Measurements from ENCODE around the gene NUDT4. TPM values are rescaled to one million over a fixed set of nuclear protein-coding genes. Genes with fewer than 3 reads are reported as not detected.
"Not testable (repeated sequence)": the region's sequence is repeated elsewhere in the genome, so short reads cannot be mapped to it uniquely, and the experiment has no call there.

Gene NUDT4
- total RNA-seq, 1 experiment from 2014 or later: 38.3 TPM

DNA sequence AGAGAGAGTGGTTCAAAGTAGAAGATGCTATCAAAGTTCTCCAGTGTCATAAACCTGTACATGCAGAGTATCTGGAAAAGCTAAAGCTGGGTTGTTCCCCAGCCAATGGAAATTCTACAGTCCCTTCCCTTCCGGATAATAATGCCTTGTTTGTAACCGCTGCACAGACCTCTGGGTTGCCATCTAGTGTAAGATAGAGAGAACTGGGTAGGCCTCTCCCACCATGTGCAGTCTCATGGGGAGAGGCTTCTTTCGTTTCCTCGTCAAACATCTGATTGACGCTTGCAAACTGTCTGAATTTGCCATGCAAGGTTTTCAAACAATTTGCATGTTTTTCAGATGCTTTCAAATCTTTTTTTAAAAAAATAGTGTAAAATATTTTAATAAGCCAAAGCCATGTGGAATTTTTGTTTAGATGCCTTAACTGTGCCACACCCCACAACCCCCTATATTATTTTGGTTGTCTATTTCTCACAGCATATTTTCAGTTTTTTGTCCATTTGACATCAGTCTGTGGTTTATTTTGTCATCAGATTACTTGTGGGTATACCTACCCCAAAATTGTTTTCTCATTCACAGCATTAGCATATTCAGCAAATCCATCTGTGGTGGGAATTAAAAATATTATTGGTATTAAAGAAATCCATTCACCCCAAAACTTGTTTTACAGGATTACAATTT lies 21.6 kb downstream of the NUDT4 start:
- DNase-seq (ENCODE audit: low read depth): not testable (repeated sequence)

DNA sequence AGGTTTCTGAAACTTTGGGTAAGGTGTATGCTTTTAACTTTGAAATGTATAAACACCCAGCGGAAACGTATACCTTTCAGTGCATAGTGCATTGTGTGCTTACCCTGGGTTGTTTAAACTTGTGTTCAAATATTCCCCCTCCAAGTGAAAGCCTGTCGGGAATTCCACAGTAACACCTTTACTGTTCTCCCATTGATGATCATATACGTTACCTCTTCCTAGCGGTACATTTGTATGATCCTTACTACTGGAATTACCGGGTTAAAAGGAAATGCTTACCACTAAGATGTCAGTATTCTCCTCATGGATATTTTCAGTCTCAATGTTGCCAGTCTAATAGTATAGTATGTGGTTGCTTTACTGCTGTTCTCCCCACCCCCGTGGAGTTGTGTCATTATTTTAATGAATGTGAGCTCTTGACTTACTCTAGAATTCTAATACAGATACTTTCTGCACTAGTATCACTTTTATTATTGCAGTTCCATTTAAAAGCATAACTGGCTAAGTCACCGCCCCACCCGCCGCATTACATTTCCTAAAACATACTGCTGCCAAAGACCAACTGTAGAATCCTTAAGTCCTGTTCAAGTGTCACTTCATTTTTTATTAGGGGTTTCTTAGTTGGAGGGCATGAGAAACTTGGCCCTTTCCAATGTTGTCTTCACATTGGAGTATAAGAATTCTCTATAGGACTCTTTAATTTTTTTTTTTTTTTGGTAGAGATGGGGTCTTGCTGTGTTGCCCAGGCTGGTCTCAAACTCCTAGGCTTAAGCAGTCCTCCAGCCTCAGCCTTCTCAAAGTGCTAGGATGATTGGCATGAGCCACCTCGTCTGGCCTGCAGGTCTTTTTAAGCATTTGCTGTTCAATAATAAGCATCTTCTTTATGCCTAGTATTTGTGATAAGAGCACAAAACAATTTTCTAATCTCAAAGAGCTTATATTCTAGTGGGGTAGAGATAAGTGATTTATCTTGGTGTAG lies 24.9 kb downstream of the NUDT4 start:
- DNase-seq (ENCODE audit: low read depth): no peak

DNA sequence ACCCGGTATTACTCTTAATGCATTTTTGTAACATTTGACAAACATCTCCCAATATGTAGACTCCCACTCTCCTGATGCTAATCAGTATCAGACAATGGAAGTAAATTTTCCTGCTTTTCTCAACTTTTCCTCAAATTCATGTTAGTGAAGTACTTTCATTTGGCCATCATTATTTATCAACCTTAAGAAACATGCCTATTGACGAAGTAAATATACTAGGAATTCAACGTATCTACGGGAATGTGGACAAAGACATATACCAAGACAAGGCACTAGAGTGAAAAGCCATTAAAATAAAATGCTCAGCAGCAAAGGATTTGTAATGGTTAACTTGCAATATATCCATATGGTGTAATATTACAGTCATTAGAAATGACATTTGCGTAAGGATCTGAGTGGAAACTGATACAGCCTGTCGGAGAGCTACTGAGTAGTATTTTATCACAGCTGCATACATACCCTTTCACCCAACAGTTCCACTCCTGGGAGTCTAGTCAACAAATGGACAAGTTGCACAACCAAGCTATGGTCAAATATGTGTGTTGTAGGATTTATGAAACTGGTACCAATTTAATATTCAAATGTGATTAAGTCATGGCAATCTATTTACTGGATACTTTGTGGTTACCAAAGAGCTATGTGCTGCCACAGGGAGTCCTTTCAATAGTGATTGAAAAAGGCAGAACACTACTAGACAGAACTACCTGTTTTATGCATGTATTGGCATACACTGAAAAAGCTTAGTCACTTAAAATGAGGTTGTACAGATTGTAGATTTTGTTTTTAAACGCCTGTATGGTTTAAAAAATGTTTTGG lies 26.5 kb downstream of the NUDT4 start:
- peak; percentile 30 for DNase-seq (ENCODE audit: low read depth)

DNA sequence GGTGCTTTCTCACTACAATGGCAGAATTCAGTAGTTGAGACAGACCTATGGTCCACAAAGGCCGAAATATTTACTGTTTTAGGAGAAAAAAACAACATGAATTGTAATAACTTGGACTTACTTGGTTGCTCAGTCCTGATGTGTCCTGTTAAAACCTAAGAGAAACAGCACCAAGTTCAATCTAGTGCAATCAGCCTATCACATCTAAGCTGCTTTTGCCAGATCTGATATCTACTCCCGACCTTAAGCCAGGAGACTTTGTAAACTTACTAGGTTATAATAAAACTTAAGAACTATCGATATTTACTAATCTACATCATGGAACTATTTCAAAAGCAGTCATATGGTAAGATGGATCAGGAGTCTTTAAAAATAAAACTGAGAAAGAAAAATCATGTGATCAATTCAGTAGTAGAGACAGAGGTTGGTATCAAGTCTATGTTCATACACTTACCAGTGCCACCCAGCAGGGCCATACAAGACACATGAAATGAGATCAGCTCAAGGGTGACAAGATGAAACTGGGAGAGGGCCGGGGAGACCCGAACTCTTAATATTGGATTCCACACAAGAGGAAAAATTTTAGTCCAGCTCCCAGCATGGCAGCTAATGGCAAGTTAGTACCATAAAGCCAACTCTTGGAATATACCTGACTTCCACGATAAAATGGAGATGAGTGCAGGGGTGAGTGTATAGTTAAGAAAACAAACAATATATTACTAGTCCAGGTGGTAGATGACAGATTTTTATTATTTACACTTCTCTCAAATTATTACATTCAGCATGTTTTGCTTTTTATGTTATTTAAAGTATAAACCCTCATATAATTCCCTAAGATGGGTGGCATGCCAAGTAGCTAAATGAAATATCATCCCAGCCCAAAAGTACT lies 27.5 kb downstream of the NUDT4 start:
- DNase-seq (ENCODE audit: low read depth): no peak

DNA sequence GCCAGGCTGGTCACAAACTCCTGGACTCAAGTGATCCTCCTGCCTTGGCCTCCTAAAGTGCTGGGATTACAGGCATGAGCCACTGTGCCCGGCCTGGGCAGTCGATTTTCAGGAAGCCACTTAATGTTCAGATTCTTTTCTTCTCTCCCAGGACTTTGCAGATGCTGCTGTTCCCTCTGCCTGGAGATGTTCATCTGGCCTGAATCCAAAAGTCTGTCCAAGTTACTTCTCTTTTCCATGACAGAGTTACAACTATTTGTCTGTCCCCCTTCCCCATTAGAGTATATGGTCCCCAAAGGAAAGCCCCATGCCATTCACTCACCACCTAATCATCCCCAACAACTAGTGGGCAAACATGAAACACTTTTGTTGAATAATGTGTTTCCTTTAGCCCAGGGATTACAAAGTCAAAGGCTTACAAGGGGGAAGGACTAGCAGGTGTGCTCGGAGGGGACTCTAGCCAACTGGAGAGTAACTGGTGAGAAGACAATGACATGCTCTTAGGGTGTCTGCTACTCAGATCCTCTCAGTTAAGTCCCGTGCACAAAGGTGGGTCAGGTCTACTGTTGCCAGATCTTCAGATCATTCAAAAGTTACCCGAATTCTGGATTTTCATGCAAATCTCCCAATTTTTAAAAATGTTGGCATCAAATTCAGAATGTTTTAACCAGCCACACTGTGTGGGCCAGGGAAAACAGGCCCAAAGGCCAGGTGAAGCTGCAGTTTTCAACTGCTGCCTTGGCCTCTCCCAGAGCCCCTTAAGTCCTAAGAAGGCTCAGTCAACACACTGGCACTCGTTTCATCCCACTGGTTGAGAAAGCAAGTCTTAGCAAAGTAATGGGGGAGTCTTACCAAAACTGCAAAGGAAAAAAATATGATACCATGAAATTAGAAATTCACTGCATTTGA lies 29.6 kb downstream of the NUDT4 start:
- no peak for DNase-seq (ENCODE audit: low read depth)

DNA sequence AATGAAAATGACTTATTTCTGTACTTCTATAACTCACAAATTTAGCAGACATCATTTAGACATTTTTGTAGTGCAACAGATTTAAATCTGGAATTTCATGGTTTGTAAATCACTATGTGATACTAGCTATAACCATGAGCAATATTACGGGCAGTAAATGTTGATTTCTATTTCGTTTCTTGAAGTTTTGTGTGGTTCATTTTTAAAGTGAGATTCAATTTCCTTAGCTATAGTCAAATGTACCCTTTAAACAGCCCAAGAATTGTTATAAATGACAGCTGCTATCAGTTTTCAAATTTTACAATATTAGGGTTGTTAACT lies 30.2 kb downstream of the NUDT4 start:
- DNase-seq (ENCODE audit: low read depth): no peak

DNA sequence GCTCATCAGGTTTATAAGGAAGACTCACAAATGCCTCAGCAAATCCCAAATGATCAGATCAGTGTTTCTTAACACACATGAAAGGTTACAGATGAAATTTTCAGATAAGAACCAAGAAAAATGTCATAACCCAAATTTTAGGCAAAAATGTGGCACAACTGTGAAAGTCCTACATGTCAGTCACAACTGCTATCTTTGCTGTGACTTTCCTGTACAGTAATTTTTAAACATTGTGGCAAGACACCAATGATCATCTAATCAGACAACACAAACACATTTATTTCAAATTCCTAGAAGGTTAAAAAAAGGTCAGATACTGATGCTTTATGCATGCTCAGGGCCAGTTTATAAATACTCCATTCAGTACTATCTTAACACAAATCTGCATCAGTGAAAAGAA lies 31.1 kb downstream of the NUDT4 start:
- DNase-seq (ENCODE audit: low read depth): no peak

DNA sequence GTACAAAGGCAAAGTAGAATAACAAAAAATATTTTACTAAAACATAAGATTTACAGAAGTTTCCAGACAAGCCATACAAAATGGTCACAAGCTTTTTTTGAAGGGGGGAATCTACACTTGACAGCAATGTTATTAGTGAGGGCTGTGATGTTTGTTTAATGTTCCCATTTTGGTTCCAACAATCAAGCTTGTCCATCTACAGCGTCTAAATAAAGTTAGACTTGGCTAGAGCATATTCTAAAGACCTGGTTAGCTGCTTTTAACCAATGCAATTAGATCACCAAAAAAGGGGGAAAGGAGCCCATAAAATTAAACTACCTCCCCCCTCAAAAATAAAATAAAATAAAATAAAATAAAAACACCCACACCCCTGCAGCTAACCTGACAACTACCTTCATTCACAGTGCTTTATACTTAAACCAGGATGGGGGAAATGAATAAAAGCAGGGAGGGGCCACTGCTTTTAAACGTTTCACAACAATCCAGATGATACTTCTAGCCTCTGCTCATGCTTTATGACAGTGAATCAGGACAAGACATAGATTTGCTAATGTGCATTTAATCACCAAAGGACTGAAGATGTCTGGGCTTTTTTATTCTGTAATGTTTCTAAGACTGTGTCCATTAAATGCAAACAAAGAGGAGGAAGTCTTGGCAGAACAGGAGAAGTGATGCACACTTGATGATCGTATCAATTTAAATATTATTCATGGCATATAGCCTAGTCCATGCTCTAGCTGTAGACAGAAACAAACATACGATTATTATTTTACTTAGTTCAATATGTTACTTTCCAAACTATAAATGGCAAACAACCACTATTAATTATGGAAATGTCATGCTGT lies 31.8 kb downstream of the NUDT4 start:
- DNase-seq (ENCODE audit: low read depth): not testable (repeated sequence)

DNA sequence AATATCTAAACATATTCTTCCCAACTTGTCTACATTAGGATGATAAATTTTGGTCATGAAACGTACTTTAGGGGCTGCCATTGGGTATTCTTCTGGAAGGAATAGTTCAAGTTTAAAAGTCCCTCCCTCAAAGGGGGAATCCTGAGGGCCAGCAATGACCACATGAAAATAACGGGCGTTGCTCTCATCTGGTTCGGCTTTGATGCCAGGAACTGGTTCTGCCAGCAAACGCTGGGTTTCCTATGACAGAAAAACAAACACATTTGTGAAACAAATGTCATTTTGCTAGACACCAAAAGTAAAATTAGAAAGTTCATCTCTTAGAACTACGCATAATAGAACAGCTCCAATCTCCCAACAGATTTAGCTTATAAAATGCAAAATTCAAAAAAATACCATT lies 33.3 kb downstream of the NUDT4 start:
- not testable (repeated sequence) for DNase-seq (ENCODE audit: low read depth)

DNA sequence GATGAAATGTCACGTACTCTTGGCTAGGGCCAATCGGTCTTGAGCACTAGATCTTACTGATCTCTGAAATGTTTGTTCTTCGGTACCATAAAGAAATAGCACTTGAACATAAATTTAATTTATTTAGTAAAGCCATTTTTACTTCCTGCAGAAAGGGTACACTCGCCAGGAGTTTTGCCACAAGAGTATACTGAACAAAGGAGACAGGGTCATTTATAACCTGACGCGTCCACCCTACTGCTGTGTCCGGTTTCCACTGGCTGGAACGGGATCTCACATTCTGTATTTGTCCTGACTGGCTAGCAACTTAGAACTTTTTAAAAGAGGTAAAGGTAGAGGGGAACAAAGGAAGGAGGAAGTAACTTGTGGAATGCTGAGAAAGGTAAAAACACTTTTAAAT lies 34.7 kb downstream of the NUDT4 start:
- not testable (repeated sequence) for DNase-seq (ENCODE audit: low read depth)

DNA sequence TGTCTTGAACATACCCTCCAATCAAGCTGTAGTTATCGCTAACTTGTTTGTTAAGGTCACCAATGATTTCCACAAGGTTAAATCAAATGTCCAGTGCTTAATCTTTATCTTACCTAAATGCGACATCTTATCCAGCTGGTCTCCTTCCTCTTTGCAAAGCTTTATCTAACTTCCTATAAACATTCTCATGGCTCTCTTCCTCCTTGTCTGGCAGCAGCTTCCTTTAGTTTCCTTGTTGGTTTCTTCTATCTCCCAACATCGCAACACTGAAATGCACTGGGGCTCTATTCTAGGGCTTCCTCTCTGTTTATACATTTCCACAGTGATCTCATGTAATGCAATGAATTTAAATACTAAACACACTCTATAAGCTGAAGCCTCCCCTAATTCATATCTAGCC lies 35.3 kb downstream of the NUDT4 start:
- no peak for DNase-seq (ENCODE audit: low read depth)

DNA sequence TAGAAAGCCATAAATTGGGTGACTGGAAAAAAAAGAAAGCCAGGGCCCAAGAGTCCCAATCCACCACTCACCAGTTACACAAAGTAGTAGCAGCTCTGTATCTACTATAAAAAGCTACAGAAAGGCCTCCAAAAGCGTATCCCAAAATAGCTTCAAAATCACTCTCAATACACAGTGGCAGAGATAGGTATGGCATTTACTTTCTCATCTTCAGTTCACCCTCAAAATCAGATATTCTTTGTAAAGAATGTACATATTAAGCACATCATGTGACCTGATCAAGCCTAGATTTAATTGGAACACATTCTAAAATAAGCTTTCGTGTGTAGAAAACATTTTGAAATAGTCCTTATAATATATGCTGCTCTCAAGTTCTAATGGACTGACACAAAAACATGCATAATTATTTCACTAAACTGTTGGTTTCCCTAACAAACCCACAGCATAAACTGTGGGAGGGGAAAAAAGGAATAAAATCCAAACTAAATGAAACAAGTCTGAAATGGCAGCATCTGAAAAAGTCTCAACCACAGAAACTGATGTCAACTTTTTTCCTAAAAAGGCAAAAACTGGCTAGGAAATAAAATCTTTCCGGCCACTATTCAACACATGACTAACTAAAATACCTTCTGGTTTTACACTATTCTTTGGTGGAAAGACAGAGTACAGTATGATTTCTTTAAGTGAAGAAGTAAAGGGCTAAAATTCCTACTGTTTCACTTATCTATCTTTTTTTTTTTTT lies 38.2 kb downstream of the NUDT4 start:
- DNase-seq (ENCODE audit: low read depth): peak; percentile 53

DNA sequence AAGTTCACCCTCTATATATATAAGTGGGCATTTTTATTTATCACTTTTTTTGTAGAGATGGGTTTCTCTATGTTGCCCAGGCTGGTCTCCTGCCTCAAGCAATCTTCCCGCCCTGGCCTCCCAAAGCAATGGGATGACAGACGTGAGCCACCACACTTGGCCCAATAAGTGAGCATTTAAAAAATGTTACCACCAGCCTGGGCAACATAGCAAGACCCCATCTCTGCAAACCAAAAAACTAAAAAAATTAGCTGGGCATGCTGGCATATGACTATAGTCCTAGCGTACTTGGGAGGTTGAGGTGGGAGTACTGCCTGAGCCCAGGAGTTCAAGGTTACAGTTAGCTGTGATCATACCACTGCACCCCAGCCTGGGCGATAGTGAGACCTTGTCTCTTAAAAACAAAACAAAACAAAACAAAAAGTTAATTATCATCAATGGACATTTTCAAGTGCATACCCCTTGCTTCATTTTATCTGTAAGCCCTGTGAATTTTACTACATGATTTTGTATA lies 40.3 kb downstream of the NUDT4 start:
- no peak for DNase-seq (ENCODE audit: low read depth)

DNA sequence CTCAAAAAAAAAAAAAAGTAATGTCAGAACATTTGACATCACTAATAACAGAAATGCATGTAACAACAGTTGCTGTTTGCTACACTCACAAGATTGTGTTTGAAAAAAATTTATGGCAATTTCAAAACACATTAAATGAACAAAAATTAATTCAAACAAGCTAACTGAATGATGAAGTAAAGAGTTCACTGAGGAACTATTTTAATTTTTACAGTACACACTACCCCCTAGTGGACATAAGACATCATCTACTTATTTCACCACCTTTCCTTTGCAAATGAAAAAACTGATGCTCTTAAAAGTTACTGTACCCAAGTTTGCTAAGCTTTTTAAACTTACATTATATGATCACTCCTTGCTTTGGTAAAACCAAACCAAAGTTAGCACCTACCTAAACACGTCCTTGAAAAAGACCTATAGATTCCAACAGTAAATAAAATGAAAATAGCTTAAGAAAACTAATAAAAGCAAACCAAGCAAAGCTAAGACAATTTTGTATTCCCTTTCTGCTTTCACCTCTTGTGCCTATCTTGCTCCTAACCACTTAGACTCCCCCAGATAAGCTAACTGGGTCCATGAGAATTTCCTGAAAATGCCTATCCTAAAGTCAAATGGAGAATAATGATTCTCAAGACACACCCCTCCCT lies 41.8 kb downstream of the NUDT4 start:
- DNase-seq (ENCODE audit: low read depth): peak; percentile 56

DNA sequence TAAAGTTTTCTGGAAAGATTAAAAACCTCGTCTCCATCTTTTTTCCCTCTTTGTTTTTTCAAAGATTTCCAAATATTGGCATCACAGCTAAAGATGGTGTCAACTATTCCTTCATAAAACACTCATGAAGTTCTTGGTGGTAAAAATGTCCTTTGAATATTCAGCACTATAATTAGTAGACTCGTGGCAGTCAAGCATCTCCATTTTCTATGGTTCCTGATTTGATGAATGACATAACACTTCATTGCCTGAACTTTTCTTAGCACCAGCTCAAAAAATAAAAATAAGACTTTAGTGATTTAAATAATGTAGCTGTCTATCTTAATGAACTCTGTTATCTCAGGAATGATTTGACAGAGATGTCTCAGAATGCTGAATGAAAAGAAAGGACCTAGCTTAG lies 44.3 kb downstream of the NUDT4 start:
- DNase-seq (ENCODE audit: low read depth): no peak

DNA sequence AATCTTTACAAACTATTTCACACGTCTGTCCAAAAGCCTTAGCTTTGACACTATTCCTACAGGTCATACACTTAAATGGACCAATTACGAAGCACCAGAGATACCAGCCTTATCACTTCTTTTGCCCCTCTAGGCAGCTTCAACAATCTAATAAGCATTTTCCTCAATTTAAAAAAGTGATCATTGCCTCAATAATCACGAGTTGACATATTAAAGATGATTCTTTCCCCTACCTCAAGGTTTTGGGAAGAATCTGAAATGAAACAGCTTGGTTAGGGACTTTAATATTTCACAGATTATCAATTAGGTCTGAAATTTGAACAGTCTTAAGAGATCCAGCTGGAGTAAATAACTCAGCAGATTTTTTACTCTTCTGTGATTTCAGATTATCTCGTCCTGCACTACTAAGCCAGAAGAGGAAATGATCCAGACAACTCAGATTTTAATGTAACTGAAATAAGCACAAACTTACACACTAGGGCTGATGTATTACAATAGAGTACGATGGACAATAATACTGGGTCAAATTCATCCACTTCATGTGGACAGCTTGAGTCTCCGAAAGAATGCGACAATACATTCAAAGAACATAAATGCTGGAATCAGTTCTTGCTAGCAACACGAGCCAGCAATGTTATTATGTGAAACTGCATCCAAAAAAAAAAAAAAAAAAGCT lies 48.1 kb downstream of the NUDT4 start:
- DNase-seq (ENCODE audit: low read depth): no peak

DNA sequence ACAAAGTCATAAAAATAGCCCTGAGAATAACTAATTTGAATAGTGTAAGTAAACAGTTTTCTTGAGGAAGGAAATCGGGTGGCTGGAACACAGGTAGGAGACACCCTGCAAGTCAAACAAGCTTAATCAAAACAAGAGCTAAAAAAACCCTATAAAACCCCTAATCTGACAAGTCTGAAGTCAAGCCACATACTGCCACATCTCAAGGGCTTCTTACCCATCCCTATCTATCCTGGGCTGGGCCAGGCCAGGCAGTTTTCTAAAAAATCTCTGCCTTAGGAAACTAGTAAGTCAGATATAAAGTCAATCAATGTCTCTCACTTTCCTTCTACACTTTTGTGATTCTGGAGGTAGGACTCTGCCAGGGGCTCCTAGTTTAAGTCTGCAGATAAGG lies 48.7 kb downstream of the NUDT4 start:
- no peak for DNase-seq (ENCODE audit: low read depth)

Data from LHCN-M2 (cell line).